SK-N-SH treated with all-trans-retinoic acid at 6 μM for 48 hours (cell line): ENCODE data around the gene FEZF1.

Source experiments
- ATAC-seq: fragments of 200-7000 bp; cut with Tn5 transposase; 3 replicates; pipeline ENCODE4 v1.9.1; 2020; ENCODE audit warnings: mild to moderate bottlenecking, moderate library complexity
- BACH2 ChIP-seq: fragments of 250-450 bp; sonication (Bioruptor Pico); IDR thresholded peaks from 2 replicates; pipeline ENCODE4 v1.9.0; 2021; ENCODE audit warnings: mild to moderate bottlenecking, borderline replicate concordance
- CREB5 ChIP-seq: fragments of 250-450 bp; sonication (Bioruptor Pico); IDR thresholded peaks from 2 replicates; pipeline ENCODE4 v1.5.1; 2020; ENCODE audit warnings: low read depth, mild to moderate bottlenecking, moderate library complexity
- CSDC2 ChIP-seq: fragments of 250-450 bp; sonication (Bioruptor Pico); IDR thresholded peaks from 2 replicates; pipeline ENCODE4 v1.5.0; 2020; ENCODE audit warnings: mild to moderate bottlenecking, moderate library complexity
- CSRNP3 ChIP-seq: fragments of 250-450 bp; sonication (Bioruptor Pico); IDR thresholded peaks from 2 replicates; pipeline ENCODE4 v1.5.1; 2021; ENCODE audit warnings: mild to moderate bottlenecking, moderate library complexity
- ESRRG ChIP-seq: fragments of 250-450 bp; sonication (Bioruptor Pico); IDR thresholded peaks from 2 replicates; pipeline ENCODE4 v1.6.1; 2021; ENCODE audit warnings: mild to moderate bottlenecking
- GLIS3 ChIP-seq: fragments of 250-450 bp; sonication (Bioruptor Pico); IDR thresholded peaks from 2 replicates; pipeline ENCODE4 v1.5.0; 2020; ENCODE audit warnings: mild to moderate bottlenecking, moderate library complexity
- ISL1 ChIP-seq: fragments of 250-450 bp; sonication (Bioruptor Pico); IDR thresholded peaks from 2 replicates; pipeline ENCODE4 v2.1.2; 2022; ENCODE audit warnings: mild to moderate bottlenecking, moderate library complexity
- OSR1 ChIP-seq: fragments of 250-450 bp; sonication (Bioruptor Pico); IDR thresholded peaks from 2 replicates; pipeline ENCODE4 v1.8.0; 2022; ENCODE audit warnings: moderate library complexity, mild to moderate bottlenecking, inconsistent platforms
- PATZ1 ChIP-seq: fragments of 250-450 bp; sonication (Bioruptor Pico); IDR thresholded peaks from 2 replicates; pipeline ENCODE4 v1.8.0; 2020; ENCODE audit warnings: mild to moderate bottlenecking, moderate library complexity, borderline replicate concordance
- POU6F1 ChIP-seq: fragments of 250-450 bp; sonication (Bioruptor Pico); IDR thresholded peaks from 2 replicates; pipeline ENCODE4 v1.8.0; 2021; ENCODE audit warnings: low read depth, mild to moderate bottlenecking, moderate library complexity, borderline replicate concordance
- PPARA ChIP-seq: fragments of 250-450 bp; sonication (Bioruptor Pico); IDR thresholded peaks from 2 replicates; pipeline ENCODE4 v1.5.0; 2020; ENCODE audit warnings: mild to moderate bottlenecking, borderline replicate concordance
- RARB ChIP-seq: fragments of 250-450 bp; sonication (Bioruptor Pico); IDR thresholded peaks from 2 replicates; pipeline ENCODE4 v1.8.0; 2021; ENCODE audit warnings: mild to moderate bottlenecking, moderate library complexity
- SNAI2 ChIP-seq: fragments of 250-450 bp; sonication (Bioruptor Pico); IDR thresholded peaks from 2 replicates; pipeline ENCODE4 v1.5.0; 2020; ENCODE audit warnings: mild to moderate bottlenecking, moderate library complexity
- TOX ChIP-seq: fragments of 250-450 bp; sonication (Bioruptor Pico); IDR thresholded peaks from 2 replicates; pipeline ENCODE4 v1.8.0; 2021; ENCODE audit warnings: mild to moderate bottlenecking, moderate library complexity, borderline replicate concordance
- TSHZ2 ChIP-seq: fragments of 250-450 bp; sonication (Bioruptor Pico); IDR thresholded peaks from 2 replicates; pipeline ENCODE4 v1.5.0; 2020; ENCODE audit warnings: mild to moderate bottlenecking, moderate library complexity
- ZC3H10 ChIP-seq: fragments of 250-450 bp; sonication (Bioruptor Pico); IDR thresholded peaks from 2 replicates; pipeline ENCODE4 v1.5.1; 2021; ENCODE audit warnings: mild to moderate bottlenecking, moderate library complexity
- ZFP3 ChIP-seq: fragments of 250-450 bp; sonication (Bioruptor Pico); IDR thresholded peaks from 2 replicates; pipeline ENCODE4 v1.5.0; 2020; ENCODE audit warnings: mild to moderate bottlenecking, moderate library complexity
- ZFP30 ChIP-seq: fragments of 450-650 bp; formaldehyde crosslinking; IDR thresholded peaks from 2 replicates; pipeline ENCODE4 v1.5.0; 2022; ENCODE audit warnings: mild to moderate bottlenecking, moderate library complexity
- ZNF565 ChIP-seq: fragments of 450-650 bp; formaldehyde crosslinking; conservative IDR thresholded peaks from 2 replicates; pipeline ENCODE4 v1.5.0; 2020; ENCODE audit warnings: low read depth, mild to moderate bottlenecking, moderate library complexity
- ZNF70 ChIP-seq: fragments of 450-650 bp; formaldehyde crosslinking; IDR thresholded peaks from 2 replicates; pipeline ENCODE4 v1.5.0; 2020; ENCODE audit warnings: mild to moderate bottlenecking, moderate library complexity
- ZNF8 ChIP-seq: fragments of 450-650 bp; formaldehyde crosslinking; IDR thresholded peaks from 2 replicates; pipeline ENCODE4 v1.5.0; 2020; ENCODE audit warnings: mild to moderate bottlenecking, moderate library complexity

Gene FEZF1

GRCh38 chr7:122306320-122307227 is 2.0 kb upstream of the FEZF1 start (continued):
- TF ChIP-seq TSHZ2: no peak
- TF ChIP-seq ZFP3 (CRISPR knock-in tag): no peak
- no peak for TF ChIP-seq PATZ1 (CRISPR knock-in tag)
- no peak for TF ChIP-seq CSRNP3 (CRISPR knock-in tag)
- no peak for TF ChIP-seq PPARA (CRISPR knock-in tag)
- no peak for TF ChIP-seq BACH2 (CRISPR knock-in tag)
- no peak for TF ChIP-seq ZNF70 (CRISPR knock-in tag)

DNA sequence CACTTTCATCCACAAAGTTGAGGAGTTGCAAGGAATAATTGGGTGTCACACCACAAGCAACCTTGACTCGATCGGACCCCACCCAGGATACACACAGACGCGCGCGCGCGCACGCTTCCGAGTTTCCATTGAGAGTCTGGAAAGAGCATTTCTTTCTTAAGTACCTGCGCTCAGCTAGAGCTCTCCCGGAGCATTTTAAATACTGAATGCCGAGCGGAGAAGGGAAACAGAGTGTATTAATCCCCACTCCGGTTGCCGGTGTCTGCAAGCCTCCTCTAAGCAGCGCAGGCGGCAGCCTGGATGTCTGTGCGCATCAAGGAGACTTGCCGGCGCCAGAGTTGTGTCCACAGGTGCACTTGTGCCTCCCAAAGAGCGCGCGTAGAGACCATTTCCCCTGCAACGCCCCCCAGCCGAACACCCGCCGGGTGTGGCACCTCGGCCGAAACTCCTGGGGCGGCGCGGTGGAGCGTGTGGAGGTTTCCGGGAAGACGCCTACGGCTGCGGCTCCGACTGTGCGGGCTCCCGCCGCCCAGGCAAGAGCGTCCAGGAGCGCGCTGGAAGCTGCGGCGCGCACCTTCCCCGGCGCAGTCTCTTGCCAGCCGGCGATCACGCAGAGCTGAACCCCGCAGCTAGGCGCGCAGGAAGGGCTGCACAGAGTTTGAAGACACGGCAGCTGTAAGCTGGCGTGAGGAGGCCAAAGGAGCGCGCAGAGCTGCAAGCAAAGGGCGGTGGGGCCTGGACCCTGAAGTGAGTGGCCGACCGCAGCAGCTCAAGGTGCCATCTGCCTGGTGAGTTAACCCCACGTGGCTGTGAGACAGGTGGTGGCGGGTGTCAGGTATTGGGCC is 1.1 kb upstream of the FEZF1 start:
- ATAC-seq: no peak

More for the DNA sequence above, 1.1 kb upstream of the FEZF1 start:
- TF ChIP-seq PPARA (CRISPR knock-in tag): no peak
- no peak for TF ChIP-seq ZNF8
- TF ChIP-seq ZFP30 (CRISPR knock-in tag): no peak
- no peak for TF ChIP-seq CSDC2
- TF ChIP-seq CREB5 (CRISPR knock-in tag): no peak
- no peak for TF ChIP-seq ISL1
- TF ChIP-seq ZC3H10 (CRISPR knock-in tag): no peak
- TF ChIP-seq ZNF565 (CRISPR knock-in tag): no peak
- TF ChIP-seq GLIS3 (CRISPR knock-in tag): no peak
- TF ChIP-seq PATZ1 (CRISPR knock-in tag): no peak
- no peak for TF ChIP-seq ESRRG (CRISPR knock-in tag)
- no peak for TF ChIP-seq BACH2 (CRISPR knock-in tag)
- TF ChIP-seq OSR1 (CRISPR knock-in tag): no peak
- no peak for TF ChIP-seq RARB (CRISPR knock-in tag)
- no peak for TF ChIP-seq TSHZ2
- no peak for TF ChIP-seq TOX
- no peak for TF ChIP-seq POU6F1
- TF ChIP-seq SNAI2 (CRISPR knock-in tag): no peak
